Stimulated activated CD8-positive, alpha-beta memory T cell treated with anti-CD3 and anti-CD28 coated beads, Interleukin-12 subunit alpha, Interleukin-12 subunit beta, amount 100 ng/mL, for 1 hour (primary cell): Measurements from ENCODE around the gene SEPTIN3.

Experiments
- DNase-seq: peaks from one replicate; pipeline ENCODE4 v3.0.0-alpha.2; 2020; ENCODE audit warnings: low read depth

The SEPTIN3 gene

GRCh38 chr22:41969110-41969646 lies at the start of gene SEPTIN3:
Gene SEPTIN3 (plus strand): TSS chr22:41969443. CDS start chr22:41971493, 2,050 bp downstream.
- DNase-seq: no peak

GRCh38 chr22:41920271-41920976 lies 48.8 kb upstream of the SEPTIN3 start:
- no peak for DNase-seq

- no peak for DNase-seq
Measured at GRCh38 chr22:41922328-41922727, 46.9 kb upstream of the SEPTIN3 start.

GRCh38 chr22:41922940-41923594 lies 46.2 kb upstream of the SEPTIN3 start:
- no peak for DNase-seq

- no peak for DNase-seq
Measured at GRCh38 chr22:41923595-41924276, 45.5 kb upstream of the SEPTIN3 start.

- DNase-seq: peak; percentile 59
Measured at GRCh38 chr22:41925783-41926460, 43.3 kb upstream of the SEPTIN3 start.

- no peak for DNase-seq
Measured at GRCh38 chr22:41927813-41928212, 41.4 kb upstream of the SEPTIN3 start.

GRCh38 chr22:41928593-41929417 lies 40.4 kb upstream of the SEPTIN3 start:
- no peak for DNase-seq

GRCh38 chr22:41929418-41929810 lies 39.8 kb upstream of the SEPTIN3 start:
- no peak for DNase-seq

GRCh38 chr22:41931701-41932269 lies 37.5 kb upstream of the SEPTIN3 start:
- DNase-seq: no peak

- no peak for DNase-seq
Measured at GRCh38 chr22:41932353-41932752, 36.9 kb upstream of the SEPTIN3 start.

GRCh38 chr22:41933411-41934177 lies 35.6 kb upstream of the SEPTIN3 start:
- no peak for DNase-seq

- DNase-seq: no peak
Measured at GRCh38 chr22:41934284-41935014, 34.8 kb upstream of the SEPTIN3 start.

- no peak for DNase-seq
Measured at GRCh38 chr22:41935015-41935351, 34.3 kb upstream of the SEPTIN3 start.

- no peak for DNase-seq
Measured at GRCh38 chr22:41935509-41935908, 33.7 kb upstream of the SEPTIN3 start.

- no peak for DNase-seq
Measured at GRCh38 chr22:41936894-41937169, 32.4 kb upstream of the SEPTIN3 start.

- peak; percentile 90 for DNase-seq
Measured at GRCh38 chr22:41939981-41940831, 29.0 kb upstream of the SEPTIN3 start.

- peak; percentile 78 for DNase-seq
Measured at GRCh38 chr22:41940832-41941765, 28.1 kb upstream of the SEPTIN3 start.
